ENCODE results near the gene ADAT2.
"Not testable (repeated sequence)": the region's sequence is repeated elsewhere in the genome, so short reads cannot be mapped to it uniquely, and the experiment has no call there.

- TF ChIP-seq POLR2A, CTCF, EP300, POLR2AphosphoS5 (IDR thresholded peaks at IDR 0.05): not testable (repeated sequence)
Measured at GRCh38 chr6:143447865-143448264, 2.6 kb downstream of the ADAT2 start.

All from stomach (tissue), 4 donors.